Thymus (tissue), 11 donors: ENCODE results near the gene TFG. TPM values are rescaled to one million over a fixed set of nuclear protein-coding genes. Genes with fewer than 3 reads are reported as not detected.

Experiments used
- DNase-seq, 9 donors: peaks; one replicate each; pipeline ENCODE4 v3.0.0-alpha.2; 2013; ENCODE audit warnings: low spot score in 9 of 9, low read depth in 6 of 9, missing footprints in 1 of 9
- H3K27ac ChIP-seq, 2 donors: one replicate each; pipeline ENCODE4 v1.5.1; 2013; ENCODE audit warnings: control low read depth in 1 of 2, low read depth in 1 of 2, low read length in 1 of 2, mild to moderate bottlenecking in 1 of 2, moderate library complexity in 1 of 2
- H3K27me3 ChIP-seq, 2 donors: one replicate each; pipeline ENCODE4 v1.5.1; 2013; ENCODE audit warnings: low read length in 1 of 2; ENCODE audit not compliant: control insufficient read depth in 2 of 2, insufficient read depth in 1 of 2
- H3K36me3 ChIP-seq, 2 donors: one replicate each; pipeline ENCODE4 v1.5.1; 2013; ENCODE audit warnings: low read length in 1 of 2, mild to moderate bottlenecking in 1 of 2, moderate library complexity in 1 of 2; ENCODE audit not compliant: control insufficient read depth in 2 of 2, insufficient read depth in 2 of 2
- H3K4me1 ChIP-seq, 2 donors: one replicate each; pipeline ENCODE4 v1.5.1; 2013; ENCODE audit warnings: low read length in 2 of 2; ENCODE audit not compliant: control insufficient read depth in 2 of 2, insufficient read depth in 2 of 2
- H3K4me3 ChIP-seq, 2 donors: one replicate each; pipeline ENCODE4 v1.5.1; 2013; ENCODE audit warnings: low read length in 2 of 2, control low read depth in 1 of 2, mild to moderate bottlenecking in 1 of 2
- H3K9me3 ChIP-seq, 2 donors: one replicate each; pipeline ENCODE4 v1.5.1; 2013; ENCODE audit warnings: low read length in 1 of 2, mild to moderate bottlenecking in 1 of 2; ENCODE audit not compliant: control insufficient read depth in 2 of 2, insufficient read depth in 1 of 2
- WGBS: extraction: QIAGEN DNeasy Blood & Tissue Kit; methylation state at CpG from one replicate; pipeline ENCODE4 v1.1.7; 2013; 5-methylcytosine and 5-hydroxymethylcytosine counted together
- polyA plus RNA-seq: library from polyadenylated mRNA; stranded (reverse); fragments of 200-250 nt; gene quantifications from one replicate; pipeline ENCODE4 v1.2.3, GENCODE V29; 2013
- total RNA-seq: library from RNA; stranded (reverse); fragments of 120-200 nt; gene quantifications from one replicate; pipeline ENCODE4 v1.2.4, GENCODE V29; 2013
- donor health status: healthy.

Gene TFG
- total and polyA plus RNA-seq, 2 donors: 23.6 to 77.9 TPM

DNA sequence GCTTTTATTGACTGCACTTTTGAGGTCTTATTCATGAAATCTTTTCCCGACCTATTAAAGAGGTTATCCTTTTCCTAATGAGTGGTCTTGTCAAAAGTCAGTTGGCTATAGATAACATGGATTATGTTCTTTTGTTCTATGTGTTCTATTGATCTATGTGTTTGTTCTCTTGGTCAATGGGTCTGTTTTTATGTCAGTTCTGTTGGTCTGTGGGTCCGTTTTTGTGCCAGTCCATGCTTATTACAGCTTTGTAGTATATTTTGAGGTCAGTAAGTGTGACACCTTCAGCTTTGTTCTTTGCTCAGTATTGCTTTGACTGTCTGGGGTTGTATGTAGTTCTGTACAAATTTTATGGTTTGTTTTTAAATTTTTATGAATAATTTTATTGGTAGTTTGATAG lies 7.8 kb downstream of the TFG start:
- Histone ChIP-seq H3K27me3 (no peaks in the 10 kb centered on the region), H3K36me3 (peaks cover 16 to 50% of the 10 kb centered on the region in 2 donors), H3K4me3 (no peak overlapping the region), H3K27ac (no peak overlapping the region), H3K9me3 (no peaks in the 10 kb centered on the region), H3K4me1 (no peaks in the 10 kb centered on the region)
- 94% methylated on average over 2 of the region's 2 CpGs for WGBS
- no peak for DNase-seq

DNA sequence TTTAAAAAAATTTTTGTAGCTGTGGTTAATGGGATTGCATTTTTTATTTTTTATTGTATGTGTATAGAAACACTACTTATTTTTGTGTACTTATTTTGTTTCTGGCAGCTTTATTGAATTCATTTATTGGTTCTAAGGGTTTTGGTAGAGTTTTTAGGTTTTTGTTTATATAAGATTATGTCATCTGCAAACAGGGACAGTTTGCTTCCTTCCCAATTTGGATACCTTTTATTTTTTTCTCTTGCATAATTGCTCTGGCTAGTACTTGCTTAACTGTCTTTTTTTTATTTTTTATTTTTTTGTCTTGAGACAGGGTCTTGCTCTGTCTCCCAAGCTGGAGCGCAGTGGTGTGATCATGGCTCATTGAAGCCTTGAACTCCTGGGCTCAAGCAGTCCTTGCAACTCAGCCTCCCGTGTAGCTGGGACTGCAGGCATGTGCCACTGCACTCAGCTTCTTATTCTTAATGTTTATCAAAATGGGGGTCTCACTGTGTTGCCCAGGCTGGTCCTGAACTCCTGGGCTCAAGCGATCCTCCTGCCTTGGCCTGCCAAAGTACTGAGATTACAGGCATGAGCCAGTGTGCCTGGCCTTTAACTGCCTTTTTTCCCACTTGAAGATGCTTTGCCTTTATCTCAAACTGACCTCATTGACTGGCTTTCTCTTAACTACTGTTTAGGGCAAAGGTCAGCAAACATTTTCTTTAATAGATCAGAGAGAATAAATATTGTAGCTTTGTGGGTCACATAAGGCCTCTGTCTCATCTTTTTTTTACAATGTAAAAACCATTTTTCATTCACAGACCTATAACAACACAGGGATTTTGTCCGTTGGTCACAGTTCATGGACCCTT lies 8.6 kb downstream of the TFG start:
- DNase-seq: no peak
- 97% methylated on average over 4 of the region's 4 CpGs for WGBS
- no peak overlapping the region for H3K27ac ChIP-seq
- no peaks in the 10 kb centered on the region for H3K4me1 ChIP-seq
- no peaks in the 10 kb centered on the region for H3K9me3 ChIP-seq
- peaks cover 16 to 49% of the 10 kb centered on the region in 2 donors for H3K36me3 ChIP-seq
- no peak overlapping the region for H3K4me3 ChIP-seq
- H3K27me3 ChIP-seq: no peaks in the 10 kb centered on the region

DNA sequence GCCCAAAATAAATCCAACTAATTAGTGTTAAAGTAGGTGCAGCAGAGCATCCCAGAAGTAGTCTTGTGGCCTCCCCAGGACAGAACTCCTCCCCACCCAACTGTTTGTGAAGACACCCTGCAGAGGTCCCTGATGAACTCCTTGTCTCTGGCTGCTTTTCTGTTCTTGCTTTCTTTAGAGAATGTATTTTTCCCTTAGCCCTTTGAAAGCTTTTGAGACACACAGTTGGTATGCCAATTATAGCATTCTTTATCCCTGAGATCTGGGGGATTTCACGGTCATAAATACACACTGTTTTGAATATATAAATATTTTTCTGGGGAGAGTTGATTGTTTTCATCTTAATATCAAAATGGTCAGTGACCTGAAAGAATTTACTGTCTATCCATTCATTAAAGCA lies 9.8 kb downstream of the TFG start:
- no peaks in the 10 kb centered on the region for H3K27me3 ChIP-seq
- H3K4me3 ChIP-seq: no peak overlapping the region
- peaks cover 15 to 48% of the 10 kb centered on the region in 2 donors for H3K36me3 ChIP-seq
- H3K4me1 ChIP-seq: no peaks in the 10 kb centered on the region
- no peak overlapping the region for H3K27ac ChIP-seq
- 95% methylated on average over 1 of the region's 1 CpG for WGBS
- no peak for DNase-seq
- H3K9me3 ChIP-seq: no peaks in the 10 kb centered on the region

DNA sequence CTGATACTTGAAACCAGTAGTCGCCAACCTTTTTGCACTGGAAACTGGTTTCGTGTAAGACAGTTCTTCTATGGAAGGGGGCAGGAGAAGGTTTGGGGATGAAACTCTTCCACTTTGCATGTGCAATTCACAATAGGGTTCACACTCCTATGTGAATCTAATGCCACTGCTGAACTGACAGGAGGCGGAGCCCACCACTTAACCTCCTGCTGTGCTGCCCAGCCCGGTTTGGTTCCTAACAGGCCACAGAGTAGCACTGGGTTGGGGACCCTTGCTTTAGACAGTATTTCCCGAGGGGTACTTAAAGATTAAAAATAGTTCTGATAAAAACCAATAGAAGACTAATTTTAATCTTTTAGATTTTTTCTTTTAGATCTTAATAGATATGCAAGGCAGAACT lies 11.1 kb downstream of the TFG start:
- 98% methylated on average over 5 of the region's 5 CpGs for WGBS
- H3K36me3 ChIP-seq: peaks cover 9 to 37% of the 10 kb centered on the region in 2 donors
- H3K27ac ChIP-seq: no peak overlapping the region
- no peaks in the 10 kb centered on the region for H3K9me3 ChIP-seq
- no peak overlapping the region for H3K4me3 ChIP-seq
- no peaks in the 10 kb centered on the region for H3K27me3 ChIP-seq
- no peaks in the 10 kb centered on the region for H3K4me1 ChIP-seq
- DNase-seq: no peak

DNA sequence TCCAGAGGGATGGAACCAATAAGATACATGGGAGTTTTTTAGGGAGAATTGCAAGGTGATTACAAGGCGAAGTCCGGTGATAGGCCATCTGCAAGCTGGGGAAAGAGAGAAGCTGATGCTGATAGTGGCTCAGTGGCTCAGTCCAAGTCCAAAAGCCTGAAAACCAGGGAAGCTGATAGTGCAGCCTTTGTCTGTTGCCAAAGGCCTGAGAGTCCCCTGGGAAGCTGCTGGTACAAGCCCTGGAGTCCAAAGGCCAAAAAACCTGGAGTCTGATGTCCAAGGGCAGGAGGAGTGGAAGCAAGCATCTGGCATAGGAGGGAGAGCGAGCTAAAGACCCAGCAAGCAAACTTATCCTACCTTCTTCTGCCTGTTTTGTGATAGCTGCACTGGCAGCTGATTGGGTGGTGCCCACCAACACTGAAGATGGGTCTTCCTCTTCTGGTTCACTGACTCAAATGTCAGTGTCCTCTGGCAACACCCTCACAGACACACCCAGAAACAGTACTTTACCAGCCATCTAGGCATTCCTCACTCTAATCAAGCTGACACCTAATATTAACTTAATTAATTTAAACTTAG lies 16.7 kb downstream of the TFG start:
- no peak overlapping the region for H3K27ac ChIP-seq
- WGBS: 98% methylated on average over 3 of the region's 3 CpGs
- H3K4me3 ChIP-seq: no peak overlapping the region
- H3K9me3 ChIP-seq: no peaks in the 10 kb centered on the region
- H3K27me3 ChIP-seq: no peaks in the 10 kb centered on the region
- no peaks in the 10 kb centered on the region for H3K4me1 ChIP-seq
- no peak for DNase-seq
- peaks cover 6 to 46% of the 10 kb centered on the region in 2 donors for H3K36me3 ChIP-seq

DNA sequence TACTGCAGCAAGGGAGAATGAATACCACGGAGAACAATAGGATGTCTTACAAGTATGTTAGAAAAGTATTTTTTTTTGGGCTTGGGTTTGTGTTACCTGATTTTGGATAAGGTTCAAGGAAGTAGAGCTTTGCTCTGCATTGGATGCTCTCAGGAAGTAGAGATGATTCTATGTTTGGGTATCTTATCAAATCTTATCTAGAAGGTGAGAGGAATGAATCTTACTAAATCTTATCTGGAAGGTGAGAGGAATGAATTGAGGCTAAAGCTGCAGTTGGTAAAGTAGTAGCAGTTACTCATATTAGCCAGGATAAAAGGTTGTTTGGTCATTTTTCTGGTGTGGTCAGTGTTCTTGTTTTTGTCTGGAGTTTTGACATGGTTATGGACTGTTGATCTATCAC lies 17.4 kb downstream of the TFG start:
- no peak for DNase-seq
- Histone ChIP-seq H3K27ac (no peak overlapping the region), H3K4me1 (no peaks in the 10 kb centered on the region), H3K9me3 (no peaks in the 10 kb centered on the region), H3K36me3 (peaks cover 6 to 42% of the 10 kb centered on the region in 2 donors), H3K27me3 (no peaks in the 10 kb centered on the region), H3K4me3 (no peak overlapping the region)
- 95% methylated on average over 1 of the region's 1 CpG for WGBS

DNA sequence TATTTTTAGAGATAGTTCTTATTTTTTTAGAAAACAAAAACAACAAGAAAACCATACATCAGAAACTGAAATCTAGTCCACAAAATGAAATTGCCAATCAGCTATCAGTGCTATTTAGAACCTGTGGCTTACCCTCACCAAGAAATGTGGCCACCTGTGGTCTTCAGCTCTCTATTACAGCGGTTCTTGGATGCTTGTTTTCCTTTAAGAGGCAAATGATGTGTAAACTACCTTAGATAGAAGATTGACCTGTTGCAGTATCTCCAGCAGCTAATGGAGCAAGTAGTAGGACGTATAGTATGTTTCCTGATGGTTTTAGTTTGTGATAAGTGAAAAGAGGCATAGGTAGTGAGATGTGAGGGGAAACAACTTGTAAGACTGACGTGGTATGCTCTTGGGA lies 21.2 kb downstream of the TFG start:
- WGBS: 95% methylated on average over 3 of the region's 3 CpGs
- DNase-seq: no peak
- peaks cover 6 to 53% of the 10 kb centered on the region in 2 donors for H3K36me3 ChIP-seq
- no peak overlapping the region for H3K4me3 ChIP-seq
- H3K4me1 ChIP-seq: no peaks in the 10 kb centered on the region
- H3K27ac ChIP-seq: no peak overlapping the region
- no peaks in the 10 kb centered on the region for H3K27me3 ChIP-seq
- H3K9me3 ChIP-seq: no peaks in the 10 kb centered on the region

DNA sequence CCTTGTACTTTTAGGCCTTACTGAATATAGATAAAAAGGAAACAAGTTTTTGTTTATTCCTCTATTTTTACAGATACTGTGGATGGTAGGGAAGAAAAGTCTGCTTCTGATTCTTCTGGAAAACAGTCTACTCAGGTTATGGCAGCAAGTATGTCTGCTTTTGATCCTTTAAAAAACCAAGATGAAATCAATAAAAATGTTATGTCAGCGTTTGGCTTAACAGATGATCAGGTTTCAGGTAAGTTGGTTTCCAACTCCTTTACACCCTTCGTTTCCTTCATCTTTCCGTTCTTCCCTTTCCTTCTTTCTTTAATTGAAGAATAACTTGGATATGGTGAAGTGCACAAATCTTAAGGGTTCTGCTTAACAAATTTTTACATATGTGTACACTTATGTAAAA lies 23.1 kb downstream of the TFG start:
- 94% methylated on average over 3 of the region's 3 CpGs for whole genome bisulfite sequencing
- no peaks in the 10 kb centered on the region for H3K27me3 ChIP-seq
- H3K27ac ChIP-seq: no peak overlapping the region
- H3K36me3 ChIP-seq: peaks cover 4 to 56% of the 10 kb centered on the region in 2 donors
- no peaks in the 10 kb centered on the region for H3K9me3 ChIP-seq
- H3K4me3 ChIP-seq: no peak overlapping the region
- H3K4me1 ChIP-seq: no peaks in the 10 kb centered on the region
- DNase-seq: no peak

DNA sequence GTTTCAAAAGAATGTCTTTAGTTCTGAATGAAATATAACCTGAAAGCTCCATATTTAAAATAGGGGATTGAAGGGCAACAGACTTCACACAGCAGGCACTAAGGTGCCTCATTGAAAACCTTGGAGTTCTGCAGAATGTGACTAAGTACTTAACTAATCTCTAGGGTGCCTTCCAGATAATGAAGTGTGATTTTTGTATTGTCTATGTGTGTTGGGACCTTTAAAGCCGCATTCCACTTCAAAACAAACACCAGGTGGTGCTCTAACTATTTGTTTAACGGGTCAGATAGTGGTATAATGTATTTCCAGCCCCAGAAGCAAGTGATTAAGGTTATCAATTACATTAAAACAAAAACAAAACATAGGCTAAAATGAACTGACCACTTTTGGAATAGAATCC lies 28.0 kb downstream of the TFG start:
- peak in 2 of 9 donors; percentile 8 to 21 for DNase-seq
- Histone ChIP-seq H3K4me1 (no peaks in the 10 kb centered on the region), H3K27me3 (no peaks in the 10 kb centered on the region), H3K4me3 (no peak overlapping the region), H3K27ac (no peak overlapping the region), H3K9me3 (no peaks in the 10 kb centered on the region), H3K36me3 (peaks cover 10 to 62% of the 10 kb centered on the region in 2 donors)
- WGBS: 75% methylated on average over 2 of the region's 2 CpGs
